ENCODE measurements around the gene ARMC5.

DNA sequence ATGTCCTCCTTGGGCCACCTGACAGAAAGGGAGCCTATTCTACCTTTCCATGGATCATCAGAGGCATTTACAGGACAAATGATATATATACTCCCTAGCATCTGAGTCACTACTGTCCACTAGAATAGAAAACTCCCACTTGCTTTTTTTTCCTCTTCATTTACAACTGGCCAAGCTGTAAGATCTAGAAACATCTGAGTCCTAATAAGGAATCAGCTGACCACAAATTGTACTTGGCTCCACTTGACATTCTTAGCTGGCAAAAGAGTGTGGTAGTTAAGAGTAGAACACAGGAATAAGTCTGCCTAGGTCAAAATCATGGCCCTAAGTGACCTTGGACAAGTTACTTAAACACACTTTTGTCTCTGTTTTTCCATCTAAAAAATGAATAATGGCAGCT lies 43.7 kb downstream of the ARMC5 start:
- TF ChIP-seq, protein P1, sequence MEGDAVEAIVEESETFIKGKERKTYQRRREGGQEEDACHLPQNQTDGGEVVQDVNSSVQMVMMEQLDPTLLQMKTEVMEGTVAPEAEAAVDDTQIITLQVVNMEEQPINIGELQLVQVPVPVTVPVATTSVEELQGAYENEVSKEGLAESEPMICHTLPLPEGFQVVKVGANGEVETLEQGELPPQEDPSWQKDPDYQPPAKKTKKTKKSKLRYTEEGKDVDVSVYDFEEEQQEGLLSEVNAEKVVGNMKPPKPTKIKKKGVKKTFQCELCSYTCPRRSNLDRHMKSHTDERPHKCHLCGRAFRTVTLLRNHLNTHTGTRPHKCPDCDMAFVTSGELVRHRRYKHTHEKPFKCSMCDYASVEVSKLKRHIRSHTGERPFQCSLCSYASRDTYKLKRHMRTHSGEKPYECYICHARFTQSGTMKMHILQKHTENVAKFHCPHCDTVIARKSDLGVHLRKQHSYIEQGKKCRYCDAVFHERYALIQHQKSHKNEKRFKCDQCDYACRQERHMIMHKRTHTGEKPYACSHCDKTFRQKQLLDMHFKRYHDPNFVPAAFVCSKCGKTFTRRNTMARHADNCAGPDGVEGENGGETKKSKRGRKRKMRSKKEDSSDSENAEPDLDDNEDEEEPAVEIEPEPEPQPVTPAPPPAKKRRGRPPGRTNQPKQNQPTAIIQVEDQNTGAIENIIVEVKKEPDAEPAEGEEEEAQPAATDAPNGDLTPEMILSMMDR (IDR thresholded peaks at IDR 0.05; ENCODE audit: low read depth, low read length): no peak
- TF ChIP-seq EZH2phosphoT487 (IDR thresholded peaks at IDR 0.05; ENCODE audit: low read depth): no peak
